HG02981 (cell line): Measurements from ENCODE around the gene LDLRAD3.

Experiments used
- ATAC-seq: cut with Tn5 transposase; IDR thresholded peaks from one replicate; pipeline ENCODE4 v1.9.1; 2021; ENCODE audit warnings: mild to moderate bottlenecking, moderate library complexity; ENCODE audit not compliant: unreplicated experiment

Gene LDLRAD3

GRCh38 chr11:35927104-35927503, 16.8 kb upstream of the LDLRAD3 start:
- ATAC-seq: no peak

GRCh38 chr11:35927682-35928081, 16.2 kb upstream of the LDLRAD3 start:
- ATAC-seq: no peak

GRCh38 chr11:35928688-35929395, 15.0 kb upstream of the LDLRAD3 start:
- ATAC-seq: no peak

GRCh38 chr11:35930466-35930865, 13.4 kb upstream of the LDLRAD3 start:
- ATAC-seq: no peak

GRCh38 chr11:35932121-35932520, 11.7 kb upstream of the LDLRAD3 start:
- no peak for ATAC-seq

GRCh38 chr11:35932681-35933319, 11.1 kb upstream of the LDLRAD3 start:
- no peak for ATAC-seq

- ATAC-seq: no peak
Observed at GRCh38 chr11:35933320-35933871, 10.5 kb upstream of the LDLRAD3 start.

GRCh38 chr11:35934271-35934670, 9.6 kb upstream of the LDLRAD3 start:
- no peak for ATAC-seq

GRCh38 chr11:35934981-35935380, 8.9 kb upstream of the LDLRAD3 start:
- no peak for ATAC-seq

- ATAC-seq: no peak
Observed at GRCh38 chr11:35935390-35935789, 8.5 kb upstream of the LDLRAD3 start.

GRCh38 chr11:35937111-35937510, 6.8 kb upstream of the LDLRAD3 start:
- no peak for ATAC-seq

- no peak for ATAC-seq
Observed at GRCh38 chr11:35937700-35938099, 6.2 kb upstream of the LDLRAD3 start.

GRCh38 chr11:35938231-35938630, 5.6 kb upstream of the LDLRAD3 start:
- no peak for ATAC-seq

GRCh38 chr11:35943309-35943708, 553 bp upstream of the LDLRAD3 start:
- no peak for ATAC-seq

- ATAC-seq: no peak
Observed at GRCh38 chr11:35944503-35945136, 758 bp downstream of the LDLRAD3 start.

- no peak for ATAC-seq
Observed at GRCh38 chr11:35945137-35945518, 1.3 kb downstream of the LDLRAD3 start.

GRCh38 chr11:35946766-35947165, 2.9 kb downstream of the LDLRAD3 start:
- no peak for ATAC-seq

GRCh38 chr11:35947437-35947836, 3.6 kb downstream of the LDLRAD3 start:
- ATAC-seq: no peak

- no peak for ATAC-seq
Observed at GRCh38 chr11:35949242-35949641, 5.4 kb downstream of the LDLRAD3 start.

- no peak for ATAC-seq
Observed at GRCh38 chr11:35950082-35950481, 6.2 kb downstream of the LDLRAD3 start.

- ATAC-seq: no peak
Observed at GRCh38 chr11:35951680-35952079, 7.8 kb downstream of the LDLRAD3 start.
